ENCODE data around the gene GALNT4.

- TF ChIP-seq CTCF (conservative IDR thresholded peaks at IDR 0.05; ENCODE audit: low read length) (no peak), EZH2phosphoT487 (IDR thresholded peaks at IDR 0.05; ENCODE audit: borderline replicate concordance) (no peak)
Measured at GRCh38 chr12:89528434-89528833, 3.8 kb upstream of the GALNT4 start.
